Measurements from ENCODE around the gene JPT2. TPM values are rescaled to one million over a fixed set of nuclear protein-coding genes. Genes with fewer than 3 reads are reported as not detected.
"Not testable (repeated sequence)": the region's sequence is repeated elsewhere in the genome, so short reads cannot be mapped to it uniquely, and the experiment has no call there.

The JPT2 gene
- total and polyA plus RNA-seq, 10 of the 15 experiments (the other 5 are each of a cell fraction or from before 2014, with no cell fraction given), result 11.7 to 78.4 (median 48.4) TPM

DNA sequence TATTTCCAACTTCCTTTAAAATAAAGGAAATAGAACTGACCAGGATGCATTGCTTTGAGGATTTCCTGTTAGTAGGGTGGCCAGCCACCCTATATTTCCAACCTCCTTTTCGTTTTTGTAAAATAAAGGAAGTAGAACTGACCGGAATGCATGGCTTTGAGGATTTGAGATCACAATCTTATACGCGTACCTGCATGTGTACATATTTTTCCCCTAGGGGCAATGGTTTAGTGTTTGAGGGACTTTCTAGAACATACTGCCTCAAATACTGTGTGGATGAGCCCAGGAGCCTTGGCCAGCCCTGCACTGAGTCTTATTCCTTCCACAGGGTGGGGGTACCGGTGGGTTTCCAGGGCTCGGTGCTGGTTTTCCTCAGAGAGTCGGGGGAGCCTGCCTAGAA is 53.5 kb downstream of the JPT2 start:
- BruUV-seq (replicated peaks), result no TSS peak
- Histone ChIP-seq H2AFZ (ENCODE audit: control insufficient read depth, low read depth, low read length) (no peak overlapping the region), H3K4me2 (ENCODE audit: control insufficient read depth, insufficient read depth) (no peak overlapping the region), H3K9ac (ENCODE audit: control insufficient read depth, insufficient read depth, low read length) (no peak overlapping the region), H3K79me2 (ENCODE audit: control insufficient read depth, insufficient read depth, low read length) (no peaks in the 10 kb centered on the region; the same call in 1 of the 2 replicates), H3K27me3 (replicated peaks in 1 of 2; ENCODE audit: control insufficient read depth in 2 of 2, insufficient read depth in 2 of 2, low read length in 1 of 2) (no peaks in the 10 kb centered on the region), H3K4me1 (ENCODE audit: control insufficient read depth, insufficient read depth, low read length) (no peaks in the 10 kb centered on the region), H3K9me3 (replicated peaks; ENCODE audit: control insufficient read depth, insufficient read depth, low read length) (peaks cover 5% of the 10 kb centered on the region; the same call in 1 of the 3 replicates), H4K20me1 (ENCODE audit: control insufficient read depth, insufficient read depth) (no peaks in the 10 kb centered on the region; the same call in 1 of the 2 replicates), H3K4me3 (no peak overlapping the region), H3K27ac (ENCODE audit: control insufficient read depth, insufficient read depth) (no peak overlapping the region), H3K36me3 (ENCODE audit: control insufficient read depth in 2 of 2, insufficient read depth in 2 of 2, low read length in 1 of 2) (peaks cover 1 to 38% of the 10 kb centered on the region in 2 experiments)
- intact Hi-C loops (cut with micrococcal nuclease; ENCODE audit: unreplicated experiment) (no loop called here), in situ Hi-C loops (cut with MboI) (no loop called here)
- CTCF ChIA-PET, result no interaction called here
- no peak for FAIRE-seq
- ATAC-seq, result no peak
- POLR2A ChIA-PET, result no interaction called here
- DNase-seq (ENCODE audit: low read depth, low spot score), result no peak
- RAD21 ChIA-PET (ENCODE audit: unreplicated experiment), result no interaction called here
- TF ChIP-seq MYB (IDR thresholded peaks at IDR 0.05; ENCODE audit: borderline replicate concordance, low read depth, low read length) (no peak), POU2F2 (IDR thresholded peaks at IDR 0.05; ENCODE audit: borderline replicate concordance, low read depth, low read length) (no peak), TARDBP (IDR thresholded peaks at IDR 0.05; ENCODE audit: borderline replicate concordance) (no peak)
- 69% methylated on average over 7 of the region's 7 CpGs for WGBS (ENCODE audit: insufficient coverage, insufficient replicate concordance, low lambda C conversion rate, missing lambda C conversion rate)
- SMC1A ChIA-PET (ENCODE audit: uncharacterized antibody, unreplicated experiment), result no interaction called here

DNA sequence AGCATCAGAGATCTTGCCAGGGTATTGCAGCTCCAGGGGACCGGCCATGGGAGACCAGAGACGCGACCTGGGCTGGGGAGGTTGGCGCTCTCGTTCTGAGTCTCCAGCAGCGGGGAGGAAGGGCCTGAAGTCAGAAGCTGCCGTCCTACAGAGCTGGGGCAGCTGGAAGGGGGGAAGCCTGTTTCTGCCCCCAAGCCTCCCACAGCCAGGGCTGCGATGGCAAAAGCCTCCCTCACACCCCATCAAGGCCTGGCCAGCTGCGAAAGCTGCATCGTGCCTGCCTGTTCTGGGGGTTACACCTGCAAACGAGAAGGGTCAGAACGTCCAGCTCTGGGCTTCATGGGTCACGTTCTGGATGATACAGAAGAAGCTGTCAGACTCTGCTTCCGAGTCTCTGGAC is 54.0 kb downstream of the JPT2 start:
- FAIRE-seq, result no peak
- H3K27me3 ChIP-seq (replicated peaks in 1 of 2; ENCODE audit: control insufficient read depth in 2 of 2, insufficient read depth in 2 of 2, low read length in 1 of 2), result no peaks in the 10 kb centered on the region
- H3K27ac ChIP-seq (ENCODE audit: control insufficient read depth, insufficient read depth), result no peak overlapping the region
- ChIA-PET SMC1A (ENCODE audit: uncharacterized antibody, unreplicated experiment) (no interaction called here), CTCF (no interaction called here), POLR2A (no interaction called here), RAD21 (ENCODE audit: unreplicated experiment) (no interaction called here)
- WGBS (ENCODE audit: insufficient coverage, insufficient replicate concordance, low lambda C conversion rate, missing lambda C conversion rate), result 90% methylated on average over 14 of the region's 14 CpGs
- H3K4me2 ChIP-seq (ENCODE audit: control insufficient read depth, insufficient read depth), result no peak overlapping the region
- BruUV-seq (replicated peaks), result no TSS peak
- H3K79me2 ChIP-seq (ENCODE audit: control insufficient read depth, insufficient read depth, low read length), result no peaks in the 10 kb centered on the region; the same call in 1 of the 2 replicates
- no peak overlapping the region for H2AFZ ChIP-seq (ENCODE audit: control insufficient read depth, low read depth, low read length)
- intact Hi-C loops (cut with micrococcal nuclease; ENCODE audit: unreplicated experiment), result no loop called here
- DNase-seq (ENCODE audit: low read depth, low spot score), result no peak
- in situ Hi-C loops (cut with MboI), result no loop called here
- H3K36me3 ChIP-seq (ENCODE audit: control insufficient read depth in 2 of 2, insufficient read depth in 2 of 2, low read length in 1 of 2), result peaks cover 0 to 35% of the 10 kb centered on the region in 2 experiments
- H4K20me1 ChIP-seq (ENCODE audit: control insufficient read depth, insufficient read depth), result no peaks in the 10 kb centered on the region; the same call in 1 of the 2 replicates
- H3K4me1 ChIP-seq (ENCODE audit: control insufficient read depth, insufficient read depth, low read length), result no peaks in the 10 kb centered on the region
- no peak for ATAC-seq
- H3K4me3 ChIP-seq, result no peak overlapping the region
- TF ChIP-seq IKZF2 (IDR thresholded peaks at IDR 0.05) (no peak), GABPA (IDR thresholded peaks at IDR 0.05; ENCODE audit: low read depth) (no peak), MEF2B (IDR thresholded peaks at IDR 0.05; ENCODE audit: partially characterized antibody, poor library complexity, severe bottlenecking) (no peak), DPF2 (IDR thresholded peaks at IDR 0.05) (no peak)
- H3K9ac ChIP-seq (ENCODE audit: control insufficient read depth, insufficient read depth, low read length), result no peak overlapping the region
- peaks cover 6% of the 10 kb centered on the region; the same call in 1 of the 3 replicates for H3K9me3 ChIP-seq (replicated peaks; ENCODE audit: control insufficient read depth, insufficient read depth, low read length)

GRCh38 chr16:1732551-1732987 is 54.5 kb downstream of the JPT2 start:
- RAD21 ChIA-PET (ENCODE audit: unreplicated experiment); H3K27ac ChIP-seq (ENCODE audit: control insufficient read depth, insufficient read depth); H3K9me3 ChIP-seq (replicated peaks; ENCODE audit: control insufficient read depth, insufficient read depth, low read length); BruUV-seq (replicated peaks); H3K9ac ChIP-seq (ENCODE audit: control insufficient read depth, insufficient read depth, low read length); H3K4me2 ChIP-seq (ENCODE audit: control insufficient read depth, insufficient read depth); ATAC-seq; SMC1A ChIA-PET (ENCODE audit: uncharacterized antibody, unreplicated experiment); H3K4me3 ChIP-seq; H4K20me1 ChIP-seq (ENCODE audit: control insufficient read depth, insufficient read depth); POLR2A ChIA-PET; FAIRE-seq; DNase-seq (ENCODE audit: low read depth, low spot score); H2AFZ ChIP-seq (ENCODE audit: control insufficient read depth, low read depth, low read length); intact Hi-C loops (cut with micrococcal nuclease; ENCODE audit: unreplicated experiment); H3K27me3 ChIP-seq (replicated peaks in 1 of 2; ENCODE audit: control insufficient read depth in 2 of 2, insufficient read depth in 2 of 2, low read length in 1 of 2); CTCF ChIA-PET; H3K4me1 ChIP-seq (ENCODE audit: control insufficient read depth, insufficient read depth, low read length); in situ Hi-C loops (cut with MboI); H3K79me2 ChIP-seq (ENCODE audit: control insufficient read depth, insufficient read depth, low read length): not testable (repeated sequence)
- H3K36me3 ChIP-seq (ENCODE audit: control insufficient read depth in 2 of 2, insufficient read depth in 2 of 2, low read length in 1 of 2), result peaks cover 0 to 30% of the 10 kb centered on the region in 2 experiments
- WGBS (ENCODE audit: insufficient coverage, insufficient replicate concordance, low lambda C conversion rate, missing lambda C conversion rate), result 97% methylated on average over 21 of the region's 21 CpGs
